SK-N-SH (cell line): ENCODE data around the gene LARGE1.

Experiments
- CTCF ChIP-seq: fragments of 200-600 bp; sonication (generic); IDR thresholded peaks from 2 replicates; pipeline ENCODE4 v1.6.1; 2017; ENCODE audit warnings: antibody characterized with exemption, mild to moderate bottlenecking, moderate library complexity
- FOXM1 ChIP-seq: IDR thresholded peaks from 2 replicates; pipeline ENCODE4 v1.4.0; 2012; ENCODE audit warnings: low read depth, mild to moderate bottlenecking

- TF ChIP-seq FOXM1 (no peak), CTCF (no peak)
These were observed 139.6 kb downstream of the LARGE1 start for GRCh38 chr22:33780531-33781136.
